Mesendoderm (in vitro differentiated cells): ENCODE data around the gene TEFM. TPM values are rescaled to one million over a fixed set of nuclear protein-coding genes. Genes with fewer than 3 reads are reported as not detected.

ENCODE experiments used
- DNase-seq: peaks from one replicate; pipeline ENCODE4 v3.0.0; 2013
- H2AK5ac ChIP-seq: 2 replicates; pipeline ENCODE4 v1.6.1; 2013; ENCODE audit warnings: low read length, inconsistent platforms
- H2BK120ac ChIP-seq: 2 replicates; pipeline ENCODE4 v1.6.1; 2013; ENCODE audit warnings: low read depth, mild to moderate bottlenecking, low read length, moderate library complexity, mixed read lengths
- H2BK15ac ChIP-seq: replicated peaks from 2 replicates; pipeline ENCODE4 v1.6.1; 2013; ENCODE audit warnings: low read depth, mild to moderate bottlenecking, moderate library complexity
- H2BK5ac ChIP-seq: 2 replicates; pipeline ENCODE4 v1.6.1; 2013; ENCODE audit warnings: low read length, inconsistent platforms
- H3K18ac ChIP-seq: 2 replicates; pipeline ENCODE4 v1.6.1; 2013; ENCODE audit warnings: mild to moderate bottlenecking, low read length, mixed read lengths
- H3K23ac ChIP-seq: one replicate; pipeline ENCODE4 v1.6.1; 2013; ENCODE audit warnings: low read length
- H3K27ac ChIP-seq: 2 replicates; pipeline ENCODE4 v1.5.1; 2013; ENCODE audit warnings: low read depth, mild to moderate bottlenecking, inconsistent platforms, low read length, moderate library complexity
- H3K27me3 ChIP-seq: 2 replicates; pipeline ENCODE4 v1.6.1; 2013; ENCODE audit warnings: low read length, control low read depth, mild to moderate bottlenecking, inconsistent platforms; ENCODE audit not compliant: insufficient read depth, poor library complexity
- H3K36me3 ChIP-seq: 2 replicates; pipeline ENCODE4 v1.6.1; 2013; ENCODE audit warnings: low read length, inconsistent platforms; ENCODE audit not compliant: control insufficient read depth, insufficient read depth
- H3K4ac ChIP-seq: one replicate; pipeline ENCODE4 v1.6.1; 2013; ENCODE audit warnings: low read depth, mild to moderate bottlenecking, low read length, moderate library complexity
- H3K4me1 ChIP-seq: 2 replicates; pipeline ENCODE4 v1.6.1; 2013; ENCODE audit warnings: low read depth, low read length, inconsistent platforms; ENCODE audit not compliant: control insufficient read depth
- H3K4me2 ChIP-seq: 2 replicates; pipeline ENCODE4 v1.6.1; 2013; ENCODE audit warnings: low read length
- H3K4me3 ChIP-seq: 2 replicates; pipeline ENCODE4 v1.5.1; 2013; ENCODE audit warnings: mild to moderate bottlenecking, low read length
- H3K56ac ChIP-seq: one replicate; pipeline ENCODE4 v1.6.1; 2013; ENCODE audit warnings: low read length
- H3K79me1 ChIP-seq: 2 replicates; pipeline ENCODE4 v1.6.1; 2013; ENCODE audit warnings: low read length, inconsistent platforms
- H3K79me2 ChIP-seq: 2 replicates; pipeline ENCODE4 v1.6.1; 2013; ENCODE audit warnings: mild to moderate bottlenecking, low read length; ENCODE audit not compliant: control insufficient read depth, insufficient read depth
- H3K9ac ChIP-seq: 2 replicates; pipeline ENCODE4 v1.6.1; 2013; ENCODE audit warnings: low read length, inconsistent platforms
- H4K5ac ChIP-seq: one replicate; pipeline ENCODE4 v1.6.1; 2013; ENCODE audit warnings: low read length
- H4K8ac ChIP-seq: one replicate; pipeline ENCODE4 v1.6.1; 2013; ENCODE audit warnings: low read depth, mild to moderate bottlenecking, control low read depth, low read length, moderate library complexity
- WGBS: extraction: QIAGEN DNeasy Blood & Tissue Kit; methylation state at CpG from one replicate; pipeline ENCODE4 v1.1.7; 2013; ENCODE audit warnings: low lambda C conversion rate, missing lambda C conversion rate; ENCODE audit not compliant: insufficient coverage; ENCODE audit errors: extremely low coverage; 5-methylcytosine and 5-hydroxymethylcytosine counted together
- polyA plus RNA-seq, 2 experiments: library from polyadenylated mRNA; stranded (reverse); fragments of 200-250 nt; gene quantifications; one replicate each; pipeline ENCODE4 v1.2.3, GENCODE V29; 2013

The TEFM gene, protein sequence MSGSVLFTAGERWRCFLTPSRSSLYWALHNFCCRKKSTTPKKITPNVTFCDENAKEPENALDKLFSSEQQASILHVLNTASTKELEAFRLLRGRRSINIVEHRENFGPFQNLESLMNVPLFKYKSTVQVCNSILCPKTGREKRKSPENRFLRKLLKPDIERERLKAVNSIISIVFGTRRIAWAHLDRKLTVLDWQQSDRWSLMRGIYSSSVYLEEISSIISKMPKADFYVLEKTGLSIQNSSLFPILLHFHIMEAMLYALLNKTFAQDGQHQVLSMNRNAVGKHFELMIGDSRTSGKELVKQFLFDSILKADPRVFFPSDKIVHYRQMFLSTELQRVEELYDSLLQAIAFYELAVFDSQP
- 12.8 TPM for polyA plus RNA-seq (2013, experiment 1 of 2)
- 13.0 TPM for polyA plus RNA-seq (2013, experiment 2 of 2)

DNA sequence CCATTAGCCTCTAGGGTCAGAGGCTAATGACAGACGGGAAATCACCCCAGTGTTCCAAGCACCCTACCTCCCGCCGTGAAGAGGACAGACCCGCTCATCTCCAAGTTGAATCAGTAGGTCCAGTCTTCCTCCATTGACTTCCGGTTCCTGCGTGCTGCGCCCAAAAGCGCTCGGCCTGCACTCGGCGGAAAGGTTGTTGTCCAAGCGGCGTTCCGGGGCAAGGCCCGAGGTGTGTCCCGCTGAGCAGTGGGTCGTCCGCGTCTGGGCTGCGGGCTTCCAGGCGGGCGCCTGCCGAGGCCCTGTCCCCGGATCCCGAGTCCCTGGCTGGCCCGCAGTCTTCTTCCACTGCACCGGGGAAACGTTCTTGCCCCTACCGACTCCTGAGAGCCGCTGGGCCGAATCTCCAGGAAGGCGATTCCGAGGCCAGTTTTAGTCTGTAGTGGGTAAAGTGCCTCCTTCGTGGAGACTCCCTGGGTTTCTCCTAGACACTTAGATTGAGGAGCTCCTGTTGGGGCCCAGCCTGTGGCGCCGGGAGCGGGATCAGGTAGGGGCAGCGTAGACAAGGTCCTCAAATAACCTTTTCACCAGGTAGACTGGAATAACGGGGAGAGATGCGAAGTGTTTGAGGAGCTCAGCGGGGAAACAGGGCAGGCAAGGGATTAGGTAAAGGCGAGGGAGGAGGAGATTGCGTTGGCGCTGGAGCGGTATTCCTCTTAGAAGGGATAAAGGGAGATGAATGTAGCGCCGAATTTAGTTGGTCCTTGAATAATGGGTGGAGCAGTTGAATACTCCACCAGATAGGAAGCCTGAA lies at the start of gene TEFM:
Gene TEFM (minus strand): TSS at position 138 of the 811 bp plus-strand sequence. CDS start 40 bp downstream, at position 98.
- H3K4ac ChIP-seq, result no peak within 1 kb of the TSS
- H3K79me1 ChIP-seq, result no peaks in the 10 kb centered on the region
- H3K79me2 ChIP-seq, result no peaks in the 10 kb centered on the region
- H4K5ac ChIP-seq, result no peak within 1 kb of the TSS
- H2BK5ac ChIP-seq, result no peak within 1 kb of the TSS
- no CpG with 5 or more reads among the region's 47 CpGs for WGBS
- H2AK5ac ChIP-seq, result no peak within 1 kb of the TSS
- no peaks in the 10 kb centered on the region for H3K36me3 ChIP-seq
- H3K4me1 ChIP-seq, result no peaks in the 10 kb centered on the region
- peak within 1 kb of the TSS; percentile 87 for H3K56ac ChIP-seq
- peak within 1 kb of the TSS; percentile 9 for H3K18ac ChIP-seq
- H3K27ac ChIP-seq, result peak within 1 kb of the TSS; percentile 10
- H3K4me3 ChIP-seq, result peak within 1 kb of the TSS; percentile 59
- H4K8ac ChIP-seq, result no peak within 1 kb of the TSS
- H3K23ac ChIP-seq, result no peak within 1 kb of the TSS
- no peak within 1 kb of the TSS for H2BK120ac ChIP-seq
- H2BK15ac ChIP-seq, result no peak within 1 kb of the TSS
- DNase-seq, result peak; percentile 96
- peak within 1 kb of the TSS; percentile 88 for H3K4me2 ChIP-seq
- H3K27me3 ChIP-seq, result no peaks in the 10 kb centered on the region
- H3K9ac ChIP-seq, result peak within 1 kb of the TSS; percentile 83

DNA sequence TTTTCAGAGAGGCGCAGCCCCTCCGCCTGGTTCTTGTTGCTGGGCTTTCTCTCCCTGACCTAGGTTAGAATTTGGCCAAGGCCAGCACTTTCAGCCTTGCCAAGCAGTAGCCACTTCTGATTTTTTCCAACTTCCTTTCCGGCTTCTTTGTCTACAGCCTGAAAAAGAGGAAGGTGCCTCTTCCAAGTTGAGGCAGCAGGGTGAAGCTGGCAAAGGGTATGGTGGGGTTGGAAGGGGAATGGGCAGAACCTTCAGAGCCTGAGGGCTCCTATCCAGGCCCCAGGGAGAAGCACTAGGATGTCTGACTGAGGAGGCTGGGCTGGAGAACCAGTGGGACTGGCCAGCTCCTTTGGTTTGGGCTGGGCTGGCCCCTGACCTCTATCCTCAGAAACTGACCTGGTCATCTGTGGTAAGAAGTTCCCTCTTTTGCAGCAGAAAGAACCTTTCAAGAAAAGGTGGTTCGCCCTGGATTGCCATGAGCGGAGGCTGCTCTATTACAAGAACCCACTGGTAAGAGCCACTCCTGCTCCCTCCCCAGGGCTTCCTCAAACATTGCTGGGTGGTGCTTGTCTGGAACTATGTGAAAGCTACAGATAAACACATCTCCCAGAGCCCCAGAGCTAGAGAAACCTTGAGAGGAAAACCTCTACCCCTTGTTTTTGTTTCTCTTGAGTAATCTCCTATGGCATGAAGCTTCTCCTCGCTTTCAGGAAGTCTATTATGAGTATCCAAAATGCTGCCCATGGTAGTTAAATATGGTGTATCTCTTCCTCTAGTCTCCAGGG lies 48.2 kb upstream of the TEFM start:
- no peak for DNase-seq
- Histone ChIP-seq H4K8ac (no peak overlapping the region), H3K4me1 (no peaks in the 10 kb centered on the region), H3K79me2 (no peaks in the 10 kb centered on the region), H3K18ac (no peak overlapping the region), H2BK120ac (no peak overlapping the region), H3K79me1 (no peaks in the 10 kb centered on the region), H3K36me3 (no peaks in the 10 kb centered on the region), H2AK5ac (no peak overlapping the region), H3K27ac (no peak overlapping the region), H3K4ac (no peak overlapping the region), H3K23ac (no peak overlapping the region), H3K56ac (no peak overlapping the region), H3K27me3 (no peaks in the 10 kb centered on the region), H4K5ac (no peak overlapping the region), H3K4me2 (no peak overlapping the region), H2BK15ac (no peak overlapping the region), H3K9ac (no peak overlapping the region), H3K4me3 (no peak overlapping the region), H2BK5ac (no peak overlapping the region)
- WGBS, result no CpG with 5 or more reads among the region's 6 CpGs

DNA sequence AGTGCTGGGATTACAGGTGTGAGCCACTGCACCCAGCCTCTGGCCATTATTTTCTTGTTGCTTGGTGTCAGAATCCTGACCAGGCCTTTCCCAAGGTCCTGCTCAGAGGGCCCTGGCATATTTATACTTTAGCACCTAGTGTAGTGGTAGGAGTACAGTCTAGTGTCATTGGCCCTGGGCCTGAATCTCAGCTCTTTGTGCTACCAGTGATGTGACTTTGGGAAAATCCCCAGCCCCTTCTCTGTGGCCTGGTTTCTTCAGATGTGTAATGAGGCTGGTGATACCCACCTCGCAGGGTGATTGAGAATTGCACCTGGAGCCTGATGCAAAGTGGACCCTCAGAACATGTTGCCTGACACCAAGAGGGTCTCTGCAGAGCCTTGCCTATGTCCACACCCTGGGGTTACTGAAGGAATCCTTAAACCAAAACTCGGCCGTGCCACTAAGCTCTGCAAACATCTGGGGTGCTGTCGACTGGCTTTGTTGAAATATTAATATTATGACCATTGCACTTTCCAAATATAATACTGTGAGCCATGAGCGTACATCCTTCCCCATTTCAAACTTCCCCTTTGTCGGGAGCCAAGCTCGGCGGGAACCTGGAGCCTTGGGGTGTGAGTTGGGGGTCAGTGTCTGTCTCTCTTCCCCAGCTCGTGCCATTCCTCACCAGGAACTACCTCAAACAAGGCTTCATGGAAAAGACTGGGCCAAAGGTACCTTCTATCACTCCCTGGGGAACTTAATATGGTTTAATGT lies 46.8 kb upstream of the TEFM start:
- no peak overlapping the region for H3K4ac ChIP-seq
- no peak overlapping the region for H3K4me3 ChIP-seq
- no peak overlapping the region for H2BK15ac ChIP-seq
- H3K18ac ChIP-seq, result no peak overlapping the region
- H2AK5ac ChIP-seq, result no peak overlapping the region
- H3K36me3 ChIP-seq, result no peaks in the 10 kb centered on the region
- WGBS, result no CpG with 5 or more reads among the region's 9 CpGs
- H3K79me2 ChIP-seq, result no peaks in the 10 kb centered on the region
- no peak for DNase-seq
- no peak overlapping the region for H4K5ac ChIP-seq
- no peak overlapping the region for H3K23ac ChIP-seq
- H2BK120ac ChIP-seq, result no peak overlapping the region
- no peak overlapping the region for H2BK5ac ChIP-seq
- no peaks in the 10 kb centered on the region for H3K79me1 ChIP-seq
- H3K27me3 ChIP-seq, result no peaks in the 10 kb centered on the region
- no peak overlapping the region for H3K9ac ChIP-seq
- no peak overlapping the region for H3K27ac ChIP-seq
- H3K56ac ChIP-seq, result no peak overlapping the region
- no peak overlapping the region for H4K8ac ChIP-seq
- no peak overlapping the region for H3K4me2 ChIP-seq
- no peaks in the 10 kb centered on the region for H3K4me1 ChIP-seq

DNA sequence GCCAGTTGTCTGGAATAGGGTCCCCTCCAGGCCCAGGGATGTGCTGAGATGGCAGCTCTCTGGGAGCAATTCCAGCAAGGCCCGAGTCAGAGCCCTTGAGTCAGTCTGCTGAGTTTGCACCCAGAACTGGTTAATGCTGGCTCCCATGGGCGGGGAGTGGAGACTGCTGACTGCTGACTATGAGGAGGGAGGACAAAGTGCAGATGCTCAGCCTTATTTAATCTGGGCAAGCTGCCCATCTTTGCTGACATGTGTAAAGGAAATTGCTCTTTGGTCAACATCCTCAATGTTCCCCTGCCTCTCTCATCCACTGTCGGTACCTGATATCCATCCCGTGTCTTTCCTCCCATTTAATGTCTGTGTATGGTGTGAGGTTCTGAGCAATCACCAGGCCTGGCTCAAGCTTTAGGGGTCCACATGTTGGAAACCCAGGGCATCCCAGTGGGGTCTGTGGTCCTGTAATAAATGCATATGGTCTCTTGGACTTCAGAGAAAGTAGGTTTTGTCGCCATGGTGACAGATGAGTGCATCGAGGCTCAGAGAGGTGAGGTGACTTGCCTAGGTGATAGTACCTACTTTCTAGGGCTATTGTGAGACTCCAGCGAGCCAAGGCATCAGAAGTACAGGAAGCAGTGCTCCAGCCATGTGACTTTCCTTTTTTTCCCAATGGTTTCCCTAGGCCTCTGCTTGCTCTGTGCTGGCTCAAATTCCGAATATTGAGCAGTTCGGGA lies 44.8 kb upstream of the TEFM start:
- H2AK5ac ChIP-seq, result no peak overlapping the region
- H2BK120ac ChIP-seq, result no peak overlapping the region
- no peak overlapping the region for H2BK5ac ChIP-seq
- no CpG with 5 or more reads among the region's 9 CpGs for WGBS
- no peaks in the 10 kb centered on the region for H3K4me1 ChIP-seq
- H3K18ac ChIP-seq, result no peak overlapping the region
- H2BK15ac ChIP-seq, result no peak overlapping the region
- DNase-seq, result no peak
- no peak overlapping the region for H3K4me3 ChIP-seq
- no peak overlapping the region for H4K8ac ChIP-seq
- H3K36me3 ChIP-seq, result no peaks in the 10 kb centered on the region
- H3K4me2 ChIP-seq, result no peak overlapping the region
- no peak overlapping the region for H4K5ac ChIP-seq
- H3K9ac ChIP-seq, result no peak overlapping the region
- H3K56ac ChIP-seq, result no peak overlapping the region
- no peaks in the 10 kb centered on the region for H3K27me3 ChIP-seq
- no peak overlapping the region for H3K4ac ChIP-seq
- no peak overlapping the region for H3K27ac ChIP-seq
- no peaks in the 10 kb centered on the region for H3K79me2 ChIP-seq
- no peaks in the 10 kb centered on the region for H3K79me1 ChIP-seq
- no peak overlapping the region for H3K23ac ChIP-seq

DNA sequence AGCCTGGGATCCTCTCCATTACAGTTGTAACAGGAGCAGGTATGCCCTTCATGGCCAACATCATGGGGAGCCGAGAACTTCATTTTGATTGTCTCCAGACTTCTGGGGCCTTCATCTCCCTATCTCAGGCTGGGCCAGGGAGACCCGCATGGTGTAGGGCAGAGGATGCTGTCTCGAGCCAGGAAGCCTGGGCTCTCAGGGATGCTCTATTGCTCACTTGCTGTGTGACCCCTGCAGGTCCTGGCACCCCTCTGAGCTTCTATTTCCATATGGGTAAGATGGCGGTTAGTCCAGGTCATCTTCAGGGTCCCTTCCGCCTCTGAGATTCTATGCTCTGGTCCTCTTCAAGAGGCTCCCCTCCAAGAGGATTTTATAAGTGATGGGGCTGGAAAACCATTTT lies 44.2 kb upstream of the TEFM start:
- no peak overlapping the region for H3K4ac ChIP-seq
- no peak overlapping the region for H2BK5ac ChIP-seq
- no peak overlapping the region for H3K9ac ChIP-seq
- no peaks in the 10 kb centered on the region for H3K79me1 ChIP-seq
- H3K18ac ChIP-seq, result no peak overlapping the region
- no peak overlapping the region for H4K8ac ChIP-seq
- no peak overlapping the region for H3K4me3 ChIP-seq
- H3K79me2 ChIP-seq, result no peaks in the 10 kb centered on the region
- H4K5ac ChIP-seq, result no peak overlapping the region
- no peaks in the 10 kb centered on the region for H3K36me3 ChIP-seq
- WGBS, result no CpG with 5 or more reads among the region's 5 CpGs
- H2AK5ac ChIP-seq, result no peak overlapping the region
- no peak overlapping the region for H2BK15ac ChIP-seq
- H3K23ac ChIP-seq, result no peak overlapping the region
- no peaks in the 10 kb centered on the region for H3K4me1 ChIP-seq
- H3K27me3 ChIP-seq, result no peaks in the 10 kb centered on the region
- H3K56ac ChIP-seq, result no peak overlapping the region
- no peak overlapping the region for H3K27ac ChIP-seq
- no peak overlapping the region for H3K4me2 ChIP-seq
- no peak for DNase-seq
- no peak overlapping the region for H2BK120ac ChIP-seq
